Occipital lobe (tissue), 2 donors: ENCODE results near the gene PALM3. TPM values are rescaled to one million over a fixed set of nuclear protein-coding genes. Genes with fewer than 3 reads are reported as not detected.
"Not testable (repeated sequence)": the region's sequence is repeated elsewhere in the genome, so short reads cannot be mapped to it uniquely, and the experiment has no call there.

ENCODE experiments used
- DNase-seq: peaks from one replicate; lab custom pipeline; 2025; lab: John Stamatoyannopoulos, UW
- total RNA-seq: library from RNA; depleted of rRNA; stranded (reverse); fragments of >200 nt; gene quantifications from one replicate; pipeline ENCODE4 v1.2.3, GENCODE V29; 2014

The PALM3 gene
- total RNA-seq, 1 donor from 2014 or later: 3.4 TPM

DNA sequence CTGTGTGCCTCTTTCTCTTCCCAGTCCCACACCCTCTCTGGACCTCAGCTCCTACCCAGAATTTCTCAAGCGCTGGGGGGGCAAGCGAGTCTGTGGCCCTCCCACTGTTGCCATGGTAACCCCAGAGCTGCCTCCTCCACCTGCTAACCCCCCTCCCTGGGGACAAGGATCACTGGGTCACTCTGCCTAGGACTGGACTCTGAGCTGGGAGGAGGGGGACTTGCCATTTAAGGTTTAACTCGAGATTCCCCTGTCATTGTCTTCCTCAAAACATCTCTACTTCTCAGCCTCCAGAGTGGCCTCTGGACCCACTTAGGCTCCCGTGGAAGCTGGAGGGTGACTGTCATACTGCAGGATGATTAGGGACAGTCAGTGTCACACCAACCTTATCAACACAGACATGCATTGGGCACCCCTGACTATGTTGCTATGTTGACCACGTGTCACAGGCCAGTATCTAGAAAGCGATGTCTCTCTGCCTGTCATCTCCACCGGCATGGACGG is 2.2 kb downstream of the PALM3 start:
- DNase-seq: no peak

DNA sequence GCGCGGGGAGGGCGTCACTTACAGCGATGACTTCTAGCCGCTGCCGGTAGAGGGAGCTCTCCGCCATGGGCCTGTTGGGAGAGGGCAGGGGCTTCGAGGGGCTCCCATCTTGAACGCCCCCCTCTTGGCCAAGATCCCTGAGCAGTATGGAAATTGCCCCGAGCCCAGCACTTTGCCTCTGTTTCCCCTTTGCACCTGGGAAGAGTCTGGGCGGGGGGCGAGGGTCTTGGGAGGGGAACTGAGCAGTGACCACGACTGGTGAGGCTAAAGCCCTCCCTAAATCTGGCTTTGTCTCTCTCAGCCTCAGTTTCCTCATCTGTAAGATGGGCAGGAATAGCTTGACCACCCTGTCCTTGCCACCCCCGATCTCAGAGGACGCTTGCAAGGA is 2.8 kb downstream of the PALM3 start:
- no peak for DNase-seq

DNA sequence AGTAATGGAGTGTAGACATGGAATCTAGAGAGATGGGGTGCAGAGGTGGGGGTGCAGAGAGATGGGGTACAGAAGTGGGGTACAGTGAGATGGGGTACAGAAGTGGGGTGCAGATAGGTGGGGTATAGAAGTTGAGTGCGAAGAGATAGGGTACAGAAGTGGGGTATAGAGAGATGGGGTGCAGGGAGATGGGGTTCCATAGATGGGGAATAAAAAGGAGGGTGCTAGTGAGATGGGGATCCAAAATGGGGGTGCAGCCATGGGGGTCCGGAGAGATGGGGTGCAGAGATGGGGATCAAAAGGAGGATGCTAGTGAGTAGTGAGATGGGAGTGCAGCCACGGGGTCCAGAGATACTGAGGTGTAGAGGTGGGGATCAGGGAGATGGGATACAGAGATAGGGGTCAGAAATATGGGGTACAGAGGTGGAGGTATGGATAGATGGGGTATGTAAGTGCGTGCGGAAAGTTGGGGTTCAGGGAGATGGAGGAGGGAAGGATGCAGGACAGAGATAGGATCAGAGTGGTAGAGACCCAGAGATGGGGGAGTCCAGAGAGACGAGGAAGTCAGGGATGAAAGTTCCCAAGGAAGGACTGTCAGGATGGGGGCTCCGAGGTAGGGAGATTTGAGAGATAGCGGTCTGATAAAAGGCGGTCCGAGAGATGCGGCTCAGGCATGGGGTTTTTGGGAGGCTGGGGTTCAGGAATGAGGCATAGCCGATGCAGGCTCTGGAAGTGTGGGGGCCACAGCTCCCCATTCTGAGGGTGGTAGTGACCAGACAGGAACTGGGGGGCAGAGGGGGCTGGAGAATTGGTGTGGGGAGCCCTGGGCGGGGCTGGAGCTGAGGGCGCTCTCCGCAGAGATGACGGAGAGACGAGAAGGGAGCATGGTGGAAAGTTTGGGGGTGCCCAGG is 3.4 kb downstream of the PALM3 start:
- DNase-seq: no peak

DNA sequence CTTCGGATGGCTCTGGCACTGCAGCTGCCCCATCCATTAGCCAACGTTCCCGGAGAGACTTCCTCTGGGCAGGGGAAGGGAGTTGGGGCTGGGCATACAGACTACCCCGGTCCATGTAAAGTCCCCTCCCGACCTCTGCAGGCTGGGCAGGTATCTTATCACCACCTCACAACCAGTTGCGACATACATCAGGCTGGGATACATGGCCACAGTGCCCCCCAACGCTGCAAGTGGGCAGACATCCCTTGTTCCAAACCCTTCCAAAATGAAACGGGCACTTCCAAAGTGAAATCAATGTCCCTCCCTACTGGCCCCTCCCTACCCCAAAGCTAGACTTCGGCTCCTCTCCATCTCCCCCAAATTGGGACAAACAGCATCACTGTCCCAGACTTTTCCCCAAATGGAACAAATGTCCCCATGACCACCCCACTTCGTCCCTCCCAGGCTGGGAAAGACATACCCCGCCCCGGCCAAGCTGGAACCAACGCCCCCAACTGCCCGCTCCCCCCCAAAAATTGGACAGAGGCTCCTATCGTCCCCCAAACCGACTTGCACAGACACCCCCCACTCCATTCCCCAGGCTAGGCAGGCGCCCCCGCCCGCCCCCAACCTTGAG is 5.0 kb downstream of the PALM3 start:
- DNase-seq: no peak

DNA sequence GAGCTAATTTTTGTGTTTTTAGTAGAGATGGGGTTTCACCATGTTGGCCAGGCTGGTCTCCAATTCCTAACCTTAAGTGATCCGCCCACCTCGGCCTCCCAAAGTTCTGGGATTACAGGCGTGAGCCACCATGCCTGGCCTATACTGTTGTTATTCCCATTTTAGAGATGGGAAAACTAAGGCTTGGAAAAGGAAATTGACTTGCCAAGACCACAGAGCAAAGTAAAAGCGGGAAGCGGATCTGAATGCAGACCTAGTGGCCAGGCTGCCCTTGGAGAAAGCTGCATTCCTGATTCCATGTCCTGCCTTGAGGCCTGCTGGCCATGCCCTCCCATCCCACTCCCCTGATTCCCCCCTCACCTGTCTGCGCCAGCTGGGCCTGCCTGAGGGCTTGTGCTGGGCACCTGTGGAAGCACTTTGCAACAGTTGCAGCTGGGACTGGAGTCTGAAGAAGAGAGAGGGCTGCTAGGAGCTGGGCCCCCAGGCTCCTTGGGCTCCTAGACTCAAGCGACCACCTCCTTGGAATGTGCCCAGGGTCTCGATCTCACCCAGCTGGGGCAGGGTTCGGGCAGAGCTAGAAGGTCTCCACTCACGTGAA is 5.7 kb downstream of the PALM3 start:
- no peak for DNase-seq

DNA sequence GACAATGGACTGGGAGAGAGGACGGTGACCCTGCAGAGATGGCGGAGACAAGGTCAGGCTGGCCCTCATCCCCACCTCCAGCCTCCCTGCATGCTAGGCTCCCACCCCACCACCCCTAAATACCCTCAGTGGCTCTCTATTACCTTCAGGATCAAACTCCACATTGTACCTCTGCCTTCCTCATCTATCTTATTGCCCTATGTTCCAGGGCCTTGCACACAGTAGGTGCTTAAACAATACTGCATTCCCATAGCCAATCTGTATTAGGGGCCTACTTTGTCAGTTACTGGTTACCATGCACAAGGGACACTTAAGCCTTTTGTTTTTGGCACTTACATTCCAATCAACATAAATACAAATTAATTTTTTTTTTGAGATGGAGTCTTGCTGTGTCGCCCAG is 6.5 kb downstream of the PALM3 start:
- no peak for DNase-seq

DNA sequence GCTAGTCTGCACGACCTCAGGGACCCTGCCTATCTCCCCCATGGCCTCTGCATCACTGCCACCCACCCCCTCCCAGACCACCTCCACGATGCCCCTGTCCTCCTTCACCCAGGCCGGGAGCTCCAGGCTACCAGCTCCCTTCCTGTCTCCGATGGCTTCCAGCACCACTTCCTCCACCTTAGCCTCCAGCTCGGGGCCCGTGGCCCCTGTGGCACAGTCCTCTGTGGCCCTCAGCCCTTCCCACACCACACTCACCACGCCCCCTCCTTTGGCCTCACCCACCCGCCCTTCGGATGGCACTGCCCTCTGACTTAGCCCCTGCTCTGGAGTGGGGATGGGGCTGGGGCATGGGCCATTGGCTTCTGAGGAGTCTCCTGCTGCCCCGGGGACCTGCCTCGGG is 7.2 kb downstream of the PALM3 start:
- DNase-seq: no peak

DNA sequence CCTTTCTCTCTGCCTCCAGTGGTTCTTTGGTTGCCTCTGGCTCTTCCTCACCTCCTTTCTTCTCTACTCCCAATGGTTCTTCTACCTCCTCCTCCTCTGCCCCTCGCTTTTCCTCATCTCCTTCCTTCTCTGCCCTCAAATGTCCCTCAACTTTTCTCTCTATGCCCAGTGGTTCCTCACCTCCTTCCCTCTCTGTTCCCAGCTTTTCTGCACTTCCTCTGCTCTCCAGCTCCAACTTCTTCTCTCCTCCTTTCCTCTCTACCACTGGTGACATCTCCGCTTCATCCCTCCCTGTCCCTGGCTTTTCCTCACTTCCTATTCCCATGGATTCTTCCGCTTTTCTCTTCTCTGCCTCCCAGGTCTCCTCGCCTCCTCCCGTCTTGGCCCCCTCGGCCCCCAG is 7.8 kb downstream of the PALM3 start:
- no peak for DNase-seq

DNA sequence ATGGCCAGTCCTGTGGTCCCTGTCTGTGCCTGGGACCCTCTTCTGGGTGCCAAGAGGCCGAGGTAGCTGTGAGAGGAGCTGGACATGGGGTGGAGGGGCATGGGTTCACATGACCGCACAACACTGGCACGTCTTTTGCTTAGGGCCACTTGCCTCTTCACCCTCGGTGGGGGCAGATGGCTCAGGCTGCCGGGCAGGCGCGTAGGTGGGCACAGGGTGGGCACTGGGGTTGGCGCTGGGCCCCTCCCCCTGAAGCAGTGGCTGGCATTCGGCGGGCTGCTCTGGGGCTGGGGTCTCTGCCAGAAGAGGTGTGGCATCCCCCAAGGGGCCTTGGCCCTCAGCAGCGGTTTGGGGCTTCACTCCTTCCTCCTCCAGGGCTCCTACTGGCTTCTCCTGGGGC is 8.4 kb downstream of the PALM3 start:
- no peak for DNase-seq

DNA sequence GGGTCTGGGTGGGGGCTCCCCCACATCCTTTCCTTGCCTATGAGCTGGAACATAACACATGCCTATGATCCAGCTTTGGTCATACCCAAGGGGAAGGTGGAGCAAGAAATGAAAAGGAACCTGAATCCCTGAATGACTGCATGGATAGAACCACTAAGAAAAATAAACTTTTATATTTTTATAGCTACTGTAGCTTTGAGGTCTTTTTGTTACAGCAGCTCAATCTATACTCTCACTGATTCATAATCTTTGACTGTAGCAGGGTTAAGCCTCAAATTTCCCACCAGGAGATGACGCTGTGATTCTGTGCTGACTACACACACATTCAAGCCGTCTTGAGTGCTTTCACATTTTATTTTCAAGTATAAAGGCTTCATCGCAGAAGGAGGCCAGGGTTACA is 8.8 kb downstream of the PALM3 start:
- DNase-seq: no peak

DNA sequence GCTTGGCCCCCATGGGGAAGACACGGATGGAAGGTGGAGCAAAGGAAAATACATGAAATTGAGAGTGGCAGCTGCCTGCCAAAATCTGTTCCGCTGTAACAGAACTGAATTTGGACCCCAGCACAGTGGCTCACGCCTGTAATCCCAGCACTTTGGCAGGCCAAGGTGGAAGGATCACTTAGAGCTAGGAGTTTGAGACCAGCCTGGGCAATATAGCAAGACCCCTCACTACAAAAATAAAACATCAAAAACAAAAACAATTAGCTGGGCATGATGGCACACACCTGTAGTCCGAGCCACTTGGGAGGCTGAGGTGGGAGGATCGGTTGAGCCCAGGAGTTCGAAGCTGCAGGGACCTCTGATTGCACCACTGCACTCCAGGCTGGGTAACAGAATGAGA is 9.4 kb downstream of the PALM3 start:
- DNase-seq: no peak

DNA sequence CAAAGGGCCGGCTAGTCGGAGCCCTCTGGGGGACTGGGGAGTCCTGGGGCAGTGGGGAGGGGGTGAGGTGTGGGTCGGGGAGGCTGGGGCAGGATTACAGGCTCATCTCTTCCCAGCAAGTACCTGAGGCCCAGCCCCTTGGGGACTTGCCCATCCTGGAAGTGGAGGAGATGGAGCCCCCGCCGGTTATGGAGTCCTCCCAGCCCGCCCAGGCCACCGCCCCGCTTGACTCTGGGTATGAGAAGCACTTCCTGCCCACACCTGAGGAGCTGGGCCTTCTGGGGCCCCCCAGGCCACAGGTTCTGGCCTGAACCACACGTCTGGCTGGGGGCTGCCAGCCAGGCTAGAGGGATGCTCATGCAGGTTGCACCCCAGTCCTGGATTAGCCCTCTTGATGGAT is 9.9 kb downstream of the PALM3 start:
- DNase-seq: no peak

DNA sequence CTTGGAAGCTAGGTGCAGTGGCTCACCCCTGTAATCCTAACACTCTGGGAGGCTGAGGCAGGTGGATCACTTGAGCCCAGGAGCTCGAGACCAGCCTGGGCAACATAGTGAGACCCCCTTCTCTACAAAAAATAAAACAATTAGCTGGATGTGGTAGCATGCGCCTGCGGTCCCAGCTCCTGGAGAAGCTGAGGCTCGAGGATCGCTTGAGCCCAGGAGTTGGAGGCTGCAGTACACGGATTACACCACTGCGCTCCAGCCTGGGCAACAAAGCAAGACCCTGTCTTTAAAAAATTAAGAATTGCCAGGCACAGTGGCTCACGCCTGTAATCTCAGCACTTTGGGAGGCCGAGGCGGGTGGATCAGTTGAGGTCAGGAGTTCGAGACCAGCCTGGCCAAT is 10.9 kb downstream of the PALM3 start:
- DNase-seq: not testable (repeated sequence)

DNA sequence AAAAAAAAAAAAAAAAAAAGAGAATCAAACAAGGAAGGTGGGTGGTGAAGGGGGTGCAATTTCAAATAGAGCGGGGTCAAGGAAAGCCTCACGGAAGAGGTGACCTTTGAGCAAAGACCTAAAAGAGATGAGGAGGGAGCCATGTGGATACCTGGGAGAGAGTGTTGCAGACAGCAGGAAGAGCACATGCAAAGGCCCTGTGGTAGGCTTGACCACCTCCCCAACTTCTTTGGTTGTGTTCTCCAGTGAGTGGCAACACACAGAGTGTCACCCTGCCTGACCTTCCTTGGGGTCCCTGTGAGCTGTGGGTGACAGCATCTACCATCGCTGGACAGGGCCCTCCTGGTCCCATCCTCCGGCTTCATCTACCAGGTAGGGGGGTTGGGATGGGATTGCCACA is 11.4 kb downstream of the PALM3 start:
- no peak for DNase-seq

DNA sequence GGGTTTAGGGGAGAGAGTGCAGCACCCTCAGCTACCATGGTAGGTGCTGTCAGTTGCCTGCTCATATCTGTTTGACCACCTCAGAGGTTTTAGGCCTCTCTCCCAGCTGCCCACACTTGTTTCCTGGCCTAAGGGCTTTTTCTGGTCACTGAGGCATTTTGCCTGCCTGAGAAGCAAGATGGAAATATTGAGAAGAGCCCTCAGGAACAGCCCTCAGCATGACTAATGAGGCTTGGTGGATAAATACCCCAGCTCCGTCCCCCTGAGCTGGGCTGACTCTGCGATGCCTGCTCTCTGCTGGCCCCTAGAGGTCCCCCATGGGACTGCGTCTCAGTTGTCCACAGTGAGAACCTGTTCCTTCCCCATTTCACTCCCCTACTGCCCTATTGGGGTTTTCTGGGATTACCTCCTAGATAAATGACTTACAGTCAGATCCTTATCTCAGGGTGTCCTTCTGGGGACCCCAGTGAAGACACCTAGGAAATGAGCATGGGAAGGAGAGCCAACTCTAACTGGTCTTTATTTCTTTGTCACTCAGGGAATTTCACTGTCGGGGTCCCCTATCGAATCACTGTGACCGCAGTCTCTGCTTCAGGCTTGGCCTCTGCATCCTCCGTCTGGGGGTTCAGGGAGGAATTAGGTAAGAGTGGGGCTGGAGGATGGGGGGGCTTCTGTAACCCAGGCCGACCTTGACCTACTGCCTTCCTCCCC is 13.3 kb downstream of the PALM3 start:
- no peak for DNase-seq

DNA sequence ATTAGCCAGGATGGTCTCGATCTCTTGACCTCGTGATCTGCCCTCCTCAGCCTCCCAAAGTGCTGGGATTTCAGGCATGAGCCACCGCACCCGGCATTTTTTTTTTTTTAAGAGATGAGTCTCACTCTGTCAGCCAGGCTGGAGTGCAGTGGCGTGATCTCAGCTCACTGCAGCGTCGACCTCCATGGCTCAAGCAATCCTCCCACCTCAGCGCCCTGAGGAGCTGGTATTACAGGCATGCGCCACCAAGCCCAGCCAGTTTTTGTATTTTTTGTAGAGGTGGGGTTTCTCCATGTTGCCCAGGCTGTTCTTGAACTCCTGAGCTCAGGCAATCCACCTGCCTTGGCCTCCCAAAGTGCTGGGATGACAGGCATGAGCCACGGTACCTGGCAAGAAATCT is 14.0 kb downstream of the PALM3 start:
- DNase-seq: not testable (repeated sequence)

DNA sequence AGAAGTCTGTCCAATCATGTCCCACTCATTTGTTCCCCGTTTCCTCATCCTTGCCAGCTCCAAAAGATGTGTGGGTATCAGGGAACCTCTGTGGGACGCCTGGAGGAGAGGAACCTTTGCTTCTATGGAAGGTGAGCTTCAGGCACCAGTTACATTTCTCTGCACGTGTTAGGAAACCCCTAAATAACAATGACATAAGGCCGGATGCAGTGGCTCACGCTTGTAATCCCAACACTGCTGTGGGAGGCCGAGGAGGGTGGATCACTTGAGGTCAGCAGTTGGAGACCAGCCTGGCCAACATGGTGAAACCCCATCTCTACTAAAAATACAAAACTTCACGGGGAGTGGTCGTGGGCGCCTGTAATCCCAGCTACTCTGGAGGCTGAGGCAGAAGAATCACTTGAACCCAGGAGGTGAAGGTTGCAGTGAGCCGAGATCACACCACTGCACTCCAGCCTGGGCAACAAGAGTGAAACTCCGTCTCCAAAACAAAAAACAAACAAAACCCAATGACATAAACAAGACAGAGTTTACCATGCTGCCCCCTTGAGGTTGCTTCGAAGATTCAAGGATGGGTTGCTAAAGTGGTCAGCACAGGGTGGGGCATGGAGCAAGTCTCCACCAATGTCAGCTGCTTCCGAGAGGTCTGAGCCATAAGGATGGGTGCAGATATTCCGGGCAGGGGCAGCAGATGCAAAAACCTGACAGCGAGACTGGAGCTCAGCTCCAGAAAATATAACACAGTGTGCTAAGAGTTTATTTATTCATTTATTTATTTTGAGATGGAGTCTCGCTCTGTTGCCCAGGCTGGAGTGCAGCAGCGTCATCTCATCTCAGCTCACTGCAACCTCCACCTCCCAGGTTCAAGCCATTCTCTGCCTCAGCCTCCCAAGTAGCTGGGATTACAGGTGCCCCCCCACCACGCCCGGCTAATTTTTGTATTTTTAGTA is 18.9 kb downstream of the PALM3 start:
- DNase-seq: not testable (repeated sequence)

DNA sequence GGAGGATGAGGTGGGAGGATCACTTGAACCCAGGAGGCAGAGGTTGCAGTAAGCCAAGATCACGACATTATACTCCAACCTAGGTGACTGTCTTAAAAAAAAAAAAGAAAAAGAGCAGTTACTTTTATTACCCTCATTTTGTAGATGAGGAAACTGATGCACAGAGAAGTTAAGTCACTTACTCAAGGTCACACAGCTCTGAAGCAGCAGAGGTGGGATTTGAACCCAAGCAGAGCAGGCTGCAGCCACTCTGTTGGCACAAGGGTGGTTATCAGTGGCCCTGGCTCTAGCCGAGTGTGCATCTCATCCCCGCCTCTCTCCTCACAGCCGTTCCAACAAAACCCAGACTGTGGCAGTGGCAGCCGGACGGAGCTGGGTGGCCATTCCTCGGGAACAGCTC is 22.7 kb downstream of the PALM3 start:
- no peak for DNase-seq

DNA sequence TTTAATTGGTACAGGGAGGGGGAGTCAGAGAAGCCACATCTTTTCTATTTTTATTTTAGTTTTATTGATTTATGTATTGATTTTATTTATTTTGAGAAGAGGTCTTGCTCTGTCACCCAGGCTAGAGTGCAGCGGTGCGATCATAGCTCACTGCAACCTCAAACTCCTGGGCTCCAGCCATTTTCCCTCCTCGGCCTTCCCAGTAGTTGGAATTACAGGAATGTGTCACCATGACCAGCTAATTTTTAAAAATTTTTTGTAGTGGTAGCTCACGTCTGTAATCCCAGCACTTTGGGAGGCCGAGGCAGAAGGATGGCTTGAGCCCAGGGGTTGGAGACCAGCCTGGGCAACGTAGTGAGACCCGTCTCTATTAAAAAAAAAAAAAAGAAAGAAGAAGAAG is 26.2 kb downstream of the PALM3 start:
- no peak for DNase-seq

DNA sequence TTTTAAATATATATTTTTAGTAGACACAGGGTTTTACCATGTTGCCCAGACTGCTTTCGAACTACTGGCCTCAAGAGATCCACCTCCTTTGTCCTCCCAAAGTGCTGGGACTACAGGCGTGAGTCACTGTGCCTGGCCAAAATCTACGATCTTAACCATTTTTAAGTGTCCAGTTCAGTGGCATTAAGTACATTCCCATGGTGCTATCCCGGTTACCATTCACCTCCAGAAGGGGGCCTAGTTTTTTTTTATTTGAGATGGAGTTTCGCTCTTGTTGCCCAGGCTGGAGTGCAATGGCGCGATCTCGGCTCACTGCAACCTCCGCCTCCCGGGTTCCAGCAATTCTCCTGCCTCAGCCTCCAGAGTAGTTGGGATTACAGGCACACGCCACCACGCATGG is 26.7 kb downstream of the PALM3 start:
- DNase-seq: not testable (repeated sequence)

DNA sequence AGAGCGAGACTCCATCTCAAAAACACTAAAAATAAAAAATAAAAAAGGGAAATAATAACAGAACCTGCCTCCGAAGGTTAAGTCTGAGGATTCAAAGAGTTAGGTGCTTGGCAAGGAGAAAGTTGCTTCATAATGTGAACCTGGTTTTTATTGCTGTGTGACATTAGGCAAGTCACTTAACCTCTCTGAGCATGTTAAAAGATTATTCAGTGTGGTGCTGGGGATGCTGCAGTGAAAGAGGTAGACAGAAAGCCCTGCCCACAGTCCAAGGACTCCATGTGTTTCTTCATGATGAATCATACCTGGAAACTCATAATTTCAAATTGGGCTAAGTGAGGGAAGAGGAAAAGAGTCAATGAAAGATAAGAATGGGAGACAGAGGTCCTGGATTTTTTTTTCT is 27.9 kb downstream of the PALM3 start:
- DNase-seq: no peak
